Measurements from ENCODE around the gene GTPBP10.

The GTPBP10 gene

GRCh38 chr7:90320801-90321494, 25.6 kb upstream of the GTPBP10 start, which contains the start of gene FAM237B:
TSS of gene FAM237B (minus strand) at chr7:90321304. CDS start at chr7:90319748, 1,556 bp downstream.
- Histone ChIP-seq H3K4me3 (ENCODE audit: low read length) (no peak within 1 kb of the TSS), H3K36me3 (replicated peaks; ENCODE audit: insufficient read depth, low read length) (no peaks in the 10 kb centered on the region), H3K27me3 (replicated peaks; ENCODE audit: insufficient read depth, low read length) (no peaks in the 10 kb centered on the region), H2AFZ (ENCODE audit: low read length) (no peak within 1 kb of the TSS), H3K9me3 (replicated peaks; ENCODE audit: insufficient read depth, low read length) (no peaks in the 10 kb centered on the region), H3K27ac (ENCODE audit: low read length) (no peak within 1 kb of the TSS), H3K4me2 (ENCODE audit: low read depth, low read length) (no peak within 1 kb of the TSS), H3K9ac (ENCODE audit: low read length) (no peak within 1 kb of the TSS), H3F3A (ENCODE audit: insufficient read depth, low read length) (no peaks in the 10 kb centered on the region), H4K20me1 (ENCODE audit: insufficient read depth, low read length) (no peaks in the 10 kb centered on the region), H3K4me1 (ENCODE audit: low read length) (no peaks in the 10 kb centered on the region), H3K9me2 (replicated peaks; ENCODE audit: insufficient read depth, low read length) (no peaks in the 10 kb centered on the region), H3K79me2 (ENCODE audit: low read length) (no peaks in the 10 kb centered on the region)
- TF ChIP-seq EZH2 (optimal IDR thresholded peaks at IDR 0.05; ENCODE audit: low read depth, low read length) (no peak), EZH2phosphoT487 (IDR thresholded peaks at IDR 0.05; ENCODE audit: low read length) (no peak)
- TF ChIP-seq, protein P1, sequence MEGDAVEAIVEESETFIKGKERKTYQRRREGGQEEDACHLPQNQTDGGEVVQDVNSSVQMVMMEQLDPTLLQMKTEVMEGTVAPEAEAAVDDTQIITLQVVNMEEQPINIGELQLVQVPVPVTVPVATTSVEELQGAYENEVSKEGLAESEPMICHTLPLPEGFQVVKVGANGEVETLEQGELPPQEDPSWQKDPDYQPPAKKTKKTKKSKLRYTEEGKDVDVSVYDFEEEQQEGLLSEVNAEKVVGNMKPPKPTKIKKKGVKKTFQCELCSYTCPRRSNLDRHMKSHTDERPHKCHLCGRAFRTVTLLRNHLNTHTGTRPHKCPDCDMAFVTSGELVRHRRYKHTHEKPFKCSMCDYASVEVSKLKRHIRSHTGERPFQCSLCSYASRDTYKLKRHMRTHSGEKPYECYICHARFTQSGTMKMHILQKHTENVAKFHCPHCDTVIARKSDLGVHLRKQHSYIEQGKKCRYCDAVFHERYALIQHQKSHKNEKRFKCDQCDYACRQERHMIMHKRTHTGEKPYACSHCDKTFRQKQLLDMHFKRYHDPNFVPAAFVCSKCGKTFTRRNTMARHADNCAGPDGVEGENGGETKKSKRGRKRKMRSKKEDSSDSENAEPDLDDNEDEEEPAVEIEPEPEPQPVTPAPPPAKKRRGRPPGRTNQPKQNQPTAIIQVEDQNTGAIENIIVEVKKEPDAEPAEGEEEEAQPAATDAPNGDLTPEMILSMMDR (IDR thresholded peaks at IDR 0.05; ENCODE audit: low read length): no peak
- no peak for DNase-seq

GRCh38 chr7:90322837-90323236, 23.7 kb upstream of the GTPBP10 start:
- Histone ChIP-seq H3K4me1 (ENCODE audit: low read length) (no peaks in the 10 kb centered on the region), H3F3A (ENCODE audit: insufficient read depth, low read length) (no peaks in the 10 kb centered on the region), H3K4me2 (ENCODE audit: low read depth, low read length) (no peak overlapping the region), H3K79me2 (ENCODE audit: low read length) (no peaks in the 10 kb centered on the region), H3K27ac (ENCODE audit: low read length) (no peak overlapping the region), H3K9me2 (replicated peaks; ENCODE audit: insufficient read depth, low read length) (no peaks in the 10 kb centered on the region), H3K9me3 (replicated peaks; ENCODE audit: insufficient read depth, low read length) (no peaks in the 10 kb centered on the region), H3K9ac (ENCODE audit: low read length) (no peak overlapping the region), H3K27me3 (replicated peaks; ENCODE audit: insufficient read depth, low read length) (no peaks in the 10 kb centered on the region), H3K4me3 (ENCODE audit: low read length) (no peak overlapping the region), H2AFZ (ENCODE audit: low read length) (no peak overlapping the region), H3K36me3 (replicated peaks; ENCODE audit: insufficient read depth, low read length) (no peaks in the 10 kb centered on the region), H4K20me1 (ENCODE audit: insufficient read depth, low read length) (no peaks in the 10 kb centered on the region)
- no peak for DNase-seq
- TF ChIP-seq, protein P1 (IDR thresholded peaks at IDR 0.05; ENCODE audit: low read length): no peak
- TF ChIP-seq EZH2phosphoT487 (IDR thresholded peaks at IDR 0.05; ENCODE audit: low read length) (no peak), EZH2 (optimal IDR thresholded peaks at IDR 0.05; ENCODE audit: low read depth, low read length) (no peak)

GRCh38 chr7:90326500-90326899, 20.0 kb upstream of the GTPBP10 start:
- no peaks in the 10 kb centered on the region for H3F3A ChIP-seq (ENCODE audit: insufficient read depth, low read length)
- no peak overlapping the region for H3K27ac ChIP-seq (ENCODE audit: low read length)
- H3K9me3 ChIP-seq (replicated peaks; ENCODE audit: insufficient read depth, low read length): no peaks in the 10 kb centered on the region
- TF ChIP-seq, protein P1 (IDR thresholded peaks at IDR 0.05; ENCODE audit: low read length): no peak
- no peak overlapping the region for H3K4me3 ChIP-seq (ENCODE audit: low read length)
- no peaks in the 10 kb centered on the region for H3K27me3 ChIP-seq (replicated peaks; ENCODE audit: insufficient read depth, low read length)
- H3K36me3 ChIP-seq (replicated peaks; ENCODE audit: insufficient read depth, low read length): no peaks in the 10 kb centered on the region
- DNase-seq: no peak
- no peaks in the 10 kb centered on the region for H3K79me2 ChIP-seq (ENCODE audit: low read length)
- H4K20me1 ChIP-seq (ENCODE audit: insufficient read depth, low read length): no peaks in the 10 kb centered on the region
- no peak overlapping the region for H3K9ac ChIP-seq (ENCODE audit: low read length)
- H3K9me2 ChIP-seq (replicated peaks; ENCODE audit: insufficient read depth, low read length): no peaks in the 10 kb centered on the region
- H3K4me2 ChIP-seq (ENCODE audit: low read depth, low read length): no peak overlapping the region
- H3K4me1 ChIP-seq (ENCODE audit: low read length): no peaks in the 10 kb centered on the region
- no peak overlapping the region for H2AFZ ChIP-seq (ENCODE audit: low read length)
